DMS153 treated with DMSO at 0.1 percent for 48 hours (cell line): Measurements from ENCODE around the gene GPRC6A.
A peak's percentile ranks its signal among the peaks of the same experiment; 100 is the strongest.
"Not testable (repeated sequence)": the region's sequence is repeated elsewhere in the genome, so short reads cannot be mapped to it uniquely, and the experiment has no call there.

ENCODE experiments used
- DNase-seq: peaks from one replicate; lab custom pipeline; 2025; ENCODE audit not compliant: unreplicated experiment; lab: John Stamatoyannopoulos, UW

GPRC6A gene

GRCh38 chr6:116828983-116829382, at the start of gene GPRC6A:
Gene GPRC6A, minus strand, starts transcription at chr6:116829083. Its CDS starts 70 bp downstream, at chr6:116829013.
- DNase-seq: no peak

- no peak for DNase-seq
Observed at GRCh38 chr6:116877743-116878142, 48.9 kb upstream of the GPRC6A start.

GRCh38 chr6:116876635-116877611, 48.0 kb upstream of the GPRC6A start, which contains the start of gene RFX6:
Gene RFX6, plus strand, starts transcription at chr6:116877242. Its CDS starts 34 bp downstream, at chr6:116877276.
- DNase-seq: no peak

- no peak for DNase-seq
Observed at GRCh38 chr6:116876107-116876506, 47.2 kb upstream of the GPRC6A start.

- no peak for DNase-seq
Observed at GRCh38 chr6:116872771-116873170, 43.9 kb upstream of the GPRC6A start.

GRCh38 chr6:116866281-116866871, 37.5 kb upstream of the GPRC6A start:
- no peak for DNase-seq

GRCh38 chr6:116859264-116859663, 30.4 kb upstream of the GPRC6A start:
- no peak for DNase-seq

GRCh38 chr6:116858060-116858459, 29.2 kb upstream of the GPRC6A start:
- no peak for DNase-seq

GRCh38 chr6:116847227-116847626, 18.3 kb upstream of the GPRC6A start:
- DNase-seq: peak; percentile 51

GRCh38 chr6:116842459-116842858, 13.6 kb upstream of the GPRC6A start:
- DNase-seq: no peak

GRCh38 chr6:116840091-116840490, 11.2 kb upstream of the GPRC6A start:
- no peak for DNase-seq

- DNase-seq: no peak
Observed at GRCh38 chr6:116836606-116837342, 7.9 kb upstream of the GPRC6A start.

- not testable (repeated sequence) for DNase-seq
Observed at GRCh38 chr6:116834526-116834925, 5.6 kb upstream of the GPRC6A start.

GRCh38 chr6:116827561-116828240, 1.2 kb downstream of the GPRC6A start:
- no peak for DNase-seq

- not testable (repeated sequence) for DNase-seq
Observed at GRCh38 chr6:116816336-116816735, 12.5 kb downstream of the GPRC6A start.

- no peak for DNase-seq
Observed at GRCh38 chr6:116812051-116812650, 16.7 kb downstream of the GPRC6A start.

GRCh38 chr6:116801971-116802370, 26.9 kb downstream of the GPRC6A start:
- no peak for DNase-seq

- DNase-seq: no peak
Observed at GRCh38 chr6:116799945-116800344, 28.9 kb downstream of the GPRC6A start.

GRCh38 chr6:116797585-116797984, 31.3 kb downstream of the GPRC6A start:
- DNase-seq: no peak

GRCh38 chr6:116793224-116793623, 35.7 kb downstream of the GPRC6A start:
- DNase-seq: no peak
